Chondrocyte (in vitro differentiated cells): Measurements from ENCODE around the gene ROPN1L. TPM values are rescaled to one million over a fixed set of nuclear protein-coding genes. Genes with fewer than 3 reads are reported as not detected.

Experiments used
- DNase-seq: peaks from one replicate; pipeline ENCODE4 v3.0.0; 2021; ENCODE audit warnings: mixed read lengths, low spot score
- H3K27ac Mint-ChIP-seq: one replicate; pipeline ENCODE4 v1.8.0; 2021; ENCODE audit warnings: mild to moderate bottlenecking, moderate library complexity, mixed read lengths; ENCODE audit not compliant: unreplicated experiment
- H3K27me3 Mint-ChIP-seq: 2 replicates; pipeline ENCODE4 v1.8.0; 2021; ENCODE audit warnings: low read depth, mixed read lengths
- H3K36me3 Mint-ChIP-seq: 2 replicates; pipeline ENCODE4 v1.8.0; 2021; ENCODE audit warnings: low read depth, mixed read lengths
- H3K4me1 Mint-ChIP-seq: 2 replicates; pipeline ENCODE4 v1.8.0; 2021; ENCODE audit warnings: low read depth, mild to moderate bottlenecking, mixed read lengths
- H3K4me3 Mint-ChIP-seq: one replicate; pipeline ENCODE4 v1.8.0; 2021; ENCODE audit warnings: mild to moderate bottlenecking, moderate library complexity, mixed read lengths; ENCODE audit not compliant: unreplicated experiment
- H3K9me3 Mint-ChIP-seq: 2 replicates; pipeline ENCODE4 v1.8.0; 2021; ENCODE audit warnings: low read depth, mixed read lengths
- CTCF ChIP-seq: fragments of 200-600 bp; sonication (generic); IDR thresholded peaks from 2 replicates; pipeline ENCODE4 v1.5.0; 2021; ENCODE audit warnings: antibody characterized with exemption, mild to moderate bottlenecking, moderate library complexity
- total RNA-seq: library from RNA; stranded (reverse); gene quantifications from 3 replicates; pipeline ENCODE4 v1.2.1, GENCODE V29; 2021

Gene ROPN1L
- total RNA-seq, 1 donor from 2014 or later, result 0.37 TPM

- no peak for DNase-seq
- no peaks in the 10 kb centered on the region for H3K9me3 Mint-ChIP-seq
- peak overlapping the region; percentile 72 for H3K27ac Mint-ChIP-seq
- peaks cover 23% of the 10 kb centered on the region for H3K4me1 Mint-ChIP-seq
- no peak for TF ChIP-seq CTCF
- H3K27me3 Mint-ChIP-seq, result peaks cover 8% of the 10 kb centered on the region
- peaks cover 4% of the 10 kb centered on the region for H3K36me3 Mint-ChIP-seq
- no peak overlapping the region for H3K4me3 Mint-ChIP-seq
Measured at GRCh38 chr5:10467281-10468198, 25.9 kb downstream of the ROPN1L start.

- TF ChIP-seq CTCF, result no peak
- Mint-ChIP-seq H3K27ac (no peak overlapping the region), H3K36me3 (peaks cover 4% of the 10 kb centered on the region), H3K4me3 (no peak overlapping the region), H3K9me3 (no peaks in the 10 kb centered on the region), H3K4me1 (peaks cover 23% of the 10 kb centered on the region), H3K27me3 (peaks cover 10% of the 10 kb centered on the region)
- DNase-seq, result no peak
Measured at GRCh38 chr5:10468256-10468655, 26.6 kb downstream of the ROPN1L start.

- no peaks in the 10 kb centered on the region for H3K9me3 Mint-ChIP-seq
- peaks cover 4% of the 10 kb centered on the region for H3K27me3 Mint-ChIP-seq
- no peak overlapping the region for H3K27ac Mint-ChIP-seq
- H3K4me1 Mint-ChIP-seq, result peaks cover 26% of the 10 kb centered on the region
- no peak for TF ChIP-seq CTCF
- H3K36me3 Mint-ChIP-seq, result peaks cover under 1% of the 10 kb centered on the region
- H3K4me3 Mint-ChIP-seq, result no peak overlapping the region
- no peak for DNase-seq
Measured at GRCh38 chr5:10469253-10470050, 27.8 kb downstream of the ROPN1L start.

- TF ChIP-seq CTCF, result no peak
Measured at GRCh38 chr5:10470669-10471068, 29.0 kb downstream of the ROPN1L start.

GRCh38 chr5:10471677-10472076 is 30.0 kb downstream of the ROPN1L start:
- Mint-ChIP-seq H3K27me3 (peaks cover 4% of the 10 kb centered on the region), H3K27ac (no peak overlapping the region), H3K4me1 (peaks cover 32% of the 10 kb centered on the region), H3K9me3 (no peaks in the 10 kb centered on the region), H3K36me3 (no peaks in the 10 kb centered on the region), H3K4me3 (no peak overlapping the region)
- no peak for DNase-seq
- TF ChIP-seq CTCF, result no peak

More at GRCh38 chr5:10470669-10471068, 29.0 kb downstream of the ROPN1L start:
- no peak for DNase-seq
- no peak overlapping the region for H3K4me3 Mint-ChIP-seq
- peaks cover 32% of the 10 kb centered on the region for H3K4me1 Mint-ChIP-seq
- no peaks in the 10 kb centered on the region for H3K9me3 Mint-ChIP-seq
- peaks cover 4% of the 10 kb centered on the region for H3K27me3 Mint-ChIP-seq
- H3K36me3 Mint-ChIP-seq, result no peaks in the 10 kb centered on the region
- H3K27ac Mint-ChIP-seq, result no peak overlapping the region
